D721Med (cell line): Measurements from ENCODE around the gene VPS37D.

Experiments
- DNase-seq: peaks from one replicate; pipeline ENCODE4 v3.0.0; 2011; ENCODE audit warnings: low spot score; ENCODE audit not compliant: insufficient read length
- FAIRE-seq: peaks from 2 replicates; lab custom pipeline; 2011; peaks lifted over from hg19 to GRCh38; lab: Jason Lieb, UNC
- TF ChIP-seq, protein P1 (sequence below): IDR thresholded peaks from 2 replicates; pipeline ENCODE4 v1.5.1; 2012; ENCODE audit warnings: mild to moderate bottlenecking, control low read depth; ENCODE audit not compliant: insufficient read depth; ENCODE audit errors: missing control alignments

VPS37D gene

DNA sequence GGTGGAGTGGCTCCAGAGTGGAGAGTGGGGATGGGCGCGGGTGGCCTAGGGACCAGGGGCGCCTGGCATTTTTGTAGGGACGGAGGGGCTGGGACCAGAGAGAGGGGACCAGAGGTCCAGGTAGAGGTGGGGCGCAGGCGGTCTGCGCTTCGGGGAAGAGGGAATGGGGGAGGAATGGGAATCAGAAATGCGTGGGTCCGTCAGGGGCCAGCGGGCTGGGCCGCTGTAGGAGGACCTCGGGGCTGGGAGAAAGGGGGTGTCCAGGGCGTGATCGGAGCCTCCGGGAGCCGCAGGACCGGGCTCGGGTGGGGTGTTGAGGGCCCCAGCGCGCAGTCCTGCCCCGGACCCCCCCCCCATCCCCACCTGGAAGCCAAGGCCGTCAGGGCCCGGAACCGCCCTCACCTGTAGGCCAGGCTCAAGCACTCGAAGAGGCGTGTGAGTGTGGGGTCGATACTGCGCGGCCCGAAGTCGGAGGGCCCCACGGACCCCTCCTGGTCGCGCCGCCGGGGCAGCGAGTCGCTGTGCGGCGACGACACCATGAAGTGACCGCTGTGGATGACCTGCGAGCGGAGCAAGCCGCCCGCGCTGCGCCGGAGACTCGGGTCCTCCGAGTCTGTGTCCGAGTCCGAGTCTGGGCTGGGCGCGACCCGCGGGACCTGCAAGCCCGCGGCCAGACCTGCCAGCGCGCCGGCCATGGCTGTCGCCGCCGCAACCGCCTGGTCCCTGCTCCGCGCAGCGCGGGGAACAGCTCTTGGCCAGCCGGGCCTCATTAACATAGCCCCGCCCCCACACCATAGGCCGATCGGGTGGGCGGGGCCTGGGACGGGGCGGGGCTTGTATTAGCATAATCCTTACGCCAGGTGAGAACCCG, 43.6 kb upstream of the VPS37D start, which contains the start of gene MLXIPL:
TSS of gene MLXIPL (minus strand) at position 725 of the 871 bp plus-strand sequence. CDS start at position 695, 30 bp downstream.
- DNase-seq = peak; percentile 98
- TF ChIP-seq, protein P1, sequence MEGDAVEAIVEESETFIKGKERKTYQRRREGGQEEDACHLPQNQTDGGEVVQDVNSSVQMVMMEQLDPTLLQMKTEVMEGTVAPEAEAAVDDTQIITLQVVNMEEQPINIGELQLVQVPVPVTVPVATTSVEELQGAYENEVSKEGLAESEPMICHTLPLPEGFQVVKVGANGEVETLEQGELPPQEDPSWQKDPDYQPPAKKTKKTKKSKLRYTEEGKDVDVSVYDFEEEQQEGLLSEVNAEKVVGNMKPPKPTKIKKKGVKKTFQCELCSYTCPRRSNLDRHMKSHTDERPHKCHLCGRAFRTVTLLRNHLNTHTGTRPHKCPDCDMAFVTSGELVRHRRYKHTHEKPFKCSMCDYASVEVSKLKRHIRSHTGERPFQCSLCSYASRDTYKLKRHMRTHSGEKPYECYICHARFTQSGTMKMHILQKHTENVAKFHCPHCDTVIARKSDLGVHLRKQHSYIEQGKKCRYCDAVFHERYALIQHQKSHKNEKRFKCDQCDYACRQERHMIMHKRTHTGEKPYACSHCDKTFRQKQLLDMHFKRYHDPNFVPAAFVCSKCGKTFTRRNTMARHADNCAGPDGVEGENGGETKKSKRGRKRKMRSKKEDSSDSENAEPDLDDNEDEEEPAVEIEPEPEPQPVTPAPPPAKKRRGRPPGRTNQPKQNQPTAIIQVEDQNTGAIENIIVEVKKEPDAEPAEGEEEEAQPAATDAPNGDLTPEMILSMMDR = no peak
- FAIRE-seq = no peak

DNA sequence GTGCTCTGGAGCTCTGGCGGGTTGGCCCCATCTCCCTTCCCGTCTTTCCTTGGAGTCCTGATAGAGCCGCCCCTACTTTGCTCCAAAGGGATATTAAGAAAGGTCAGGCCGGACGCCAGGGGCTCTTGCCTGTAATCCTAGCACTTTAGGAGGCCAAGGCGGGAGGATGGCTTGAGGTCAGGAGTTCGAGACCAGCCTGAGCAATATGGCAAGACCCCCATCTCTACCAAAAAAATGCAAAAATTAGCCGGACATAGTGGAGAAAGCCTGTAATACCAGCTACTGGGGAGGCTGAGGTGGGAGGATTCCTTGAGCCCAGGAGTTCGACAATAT, 43.0 kb upstream of the VPS37D start:
- DNase-seq (no peak), FAIRE-seq (no peak)
- TF ChIP-seq, protein P1 = no peak

DNA sequence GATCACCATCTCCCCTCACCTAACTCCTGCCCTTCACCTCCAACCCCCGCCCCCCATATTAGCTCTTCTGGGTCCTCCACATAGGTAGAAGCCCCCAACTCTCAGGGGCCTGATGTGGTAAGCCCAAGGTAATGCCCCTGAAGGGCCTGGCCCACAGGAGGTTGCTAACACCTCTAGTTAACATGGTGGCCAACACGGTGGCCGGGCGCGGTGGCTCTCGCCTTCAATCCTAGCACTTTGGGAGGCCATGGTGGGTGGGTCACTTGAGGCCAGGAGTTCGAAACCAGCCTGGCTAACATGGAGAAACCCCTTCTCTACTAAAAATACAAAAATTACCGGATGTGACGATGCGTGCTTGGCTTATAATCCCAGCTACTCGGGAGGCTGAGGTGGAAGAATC, 42.4 kb upstream of the VPS37D start:
- FAIRE-seq (no peak), DNase-seq (no peak)
- TF ChIP-seq, protein P1 = no peak

DNA sequence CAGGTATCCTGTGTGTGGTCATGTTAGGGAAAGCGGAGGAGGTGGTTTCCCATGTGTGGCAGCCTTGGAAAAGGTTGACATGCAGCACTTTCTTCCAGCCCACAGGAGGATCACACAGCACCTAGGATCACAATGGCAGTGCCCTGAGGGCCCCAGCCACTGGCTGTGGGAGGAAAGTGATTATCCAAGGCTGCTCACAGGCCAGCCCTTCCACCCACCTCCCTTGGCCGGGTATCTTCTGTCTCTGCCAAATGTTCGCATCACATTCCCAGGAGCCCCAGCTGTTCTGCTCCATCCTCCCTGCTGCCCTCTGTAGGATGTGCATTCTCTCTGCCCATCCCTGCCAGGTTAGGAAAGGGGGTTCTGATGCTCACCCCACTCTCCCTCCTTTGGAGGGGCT, 40.8 kb upstream of the VPS37D start:
- no peak for FAIRE-seq
- no peak for DNase-seq
- TF ChIP-seq, protein P1 = peak; percentile 32

DNA sequence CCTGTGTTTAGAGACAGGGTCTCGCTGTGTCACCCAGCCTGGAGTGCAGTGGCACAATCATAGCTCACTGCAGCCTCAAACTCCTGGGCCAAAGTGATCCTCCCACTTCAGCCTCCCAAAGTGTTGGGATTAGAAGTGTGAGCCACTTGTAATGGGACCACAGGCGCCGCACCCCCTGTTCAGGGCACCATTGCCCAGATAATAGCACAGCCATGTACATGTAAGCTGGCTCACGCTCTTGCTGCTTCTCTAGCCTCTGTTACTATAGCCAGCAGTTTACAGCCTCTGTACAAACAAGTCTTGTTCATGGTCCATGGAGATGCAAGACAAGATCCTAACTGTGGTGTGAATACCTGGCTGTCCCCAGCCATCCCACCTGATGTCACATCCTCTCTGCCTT, 39.1 kb upstream of the VPS37D start:
- TF ChIP-seq, protein P1 = no peak
- no peak for FAIRE-seq
- DNase-seq = no peak

DNA sequence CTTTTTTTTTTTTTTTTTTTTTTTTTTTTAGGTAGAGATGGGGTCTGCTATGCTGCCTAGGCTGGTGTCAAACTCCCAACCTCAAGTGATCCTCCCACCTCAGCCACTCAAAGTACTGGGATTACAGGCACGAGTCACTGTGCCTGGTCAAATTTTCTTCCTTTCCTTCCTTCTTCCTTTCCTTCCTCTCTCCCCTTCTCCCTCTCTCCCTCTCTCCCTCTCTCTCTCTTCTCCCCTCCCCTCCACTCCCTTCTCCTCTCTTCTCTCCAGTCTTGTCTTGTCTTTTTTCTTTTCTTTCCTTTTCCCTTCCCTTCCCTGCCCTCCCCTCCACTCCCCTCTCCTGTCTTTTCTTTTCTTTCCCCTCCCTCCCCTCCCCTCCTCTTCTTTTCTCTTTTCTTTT, 36.1 kb upstream of the VPS37D start:
- TF ChIP-seq, protein P1 = no peak
- DNase-seq = no peak
- no peak for FAIRE-seq

DNA sequence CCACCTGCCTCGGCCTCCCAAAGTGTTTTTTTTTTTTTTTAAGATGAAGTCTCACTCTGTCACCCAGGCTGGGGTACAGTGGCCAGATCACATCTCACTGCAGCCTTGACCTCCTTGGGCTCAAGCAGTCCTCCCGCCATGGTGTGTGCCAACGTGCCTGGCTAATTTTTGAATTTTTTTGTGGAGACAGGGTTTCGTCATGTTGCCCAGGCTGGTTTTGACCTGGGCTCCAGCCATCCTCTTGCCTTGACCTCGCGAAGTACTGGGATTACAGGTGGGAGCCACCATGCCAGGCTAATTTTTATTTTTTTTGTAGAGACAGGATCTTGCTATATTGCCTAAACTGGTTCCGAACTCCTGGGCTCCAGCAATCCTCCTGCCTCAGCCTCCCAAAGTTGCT, 34.3 kb upstream of the VPS37D start:
- FAIRE-seq (no peak), DNase-seq (no peak)
- TF ChIP-seq, protein P1 = no peak
